Left kidney (tissue), 2 donors: ENCODE results near the gene MRPL37. TPM values are rescaled to one million over a fixed set of nuclear protein-coding genes. Genes with fewer than 3 reads are reported as not detected.

ENCODE experiments used
- DNase-seq: peaks from one replicate; pipeline ENCODE4 v3.0.0-alpha.2; 2013
- polyA plus RNA-seq: library from polyadenylated mRNA; unstranded; fragments of 120-200 nt; gene quantifications from one replicate; pipeline ENCODE4 v1.2.1, GENCODE V29; 2013; ENCODE audit not compliant: insufficient read length

MRPL37 gene
- polyA plus RNA-seq, 1 donor: 81.9 TPM

DNA sequence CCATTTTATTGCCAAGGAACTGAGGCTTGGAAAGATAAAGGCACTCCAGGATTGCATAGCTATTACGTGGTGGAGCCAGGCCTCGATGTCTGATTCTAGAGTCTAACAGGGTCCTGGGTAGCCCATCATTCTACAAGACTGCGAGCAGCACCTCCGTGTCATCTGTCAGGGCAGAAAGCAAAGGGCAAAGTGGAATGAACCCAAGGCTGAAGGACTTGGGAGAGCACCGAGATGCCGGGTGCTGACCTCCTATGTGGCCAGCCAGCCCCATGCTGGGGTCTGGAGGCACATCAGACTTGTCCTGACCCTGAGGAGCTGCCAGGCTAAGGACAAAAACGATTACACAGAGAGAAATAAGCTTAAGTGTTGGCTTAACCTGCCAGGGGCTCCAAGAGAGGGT, 62.3 kb downstream of the MRPL37 start:
- DNase-seq: no peak

DNA sequence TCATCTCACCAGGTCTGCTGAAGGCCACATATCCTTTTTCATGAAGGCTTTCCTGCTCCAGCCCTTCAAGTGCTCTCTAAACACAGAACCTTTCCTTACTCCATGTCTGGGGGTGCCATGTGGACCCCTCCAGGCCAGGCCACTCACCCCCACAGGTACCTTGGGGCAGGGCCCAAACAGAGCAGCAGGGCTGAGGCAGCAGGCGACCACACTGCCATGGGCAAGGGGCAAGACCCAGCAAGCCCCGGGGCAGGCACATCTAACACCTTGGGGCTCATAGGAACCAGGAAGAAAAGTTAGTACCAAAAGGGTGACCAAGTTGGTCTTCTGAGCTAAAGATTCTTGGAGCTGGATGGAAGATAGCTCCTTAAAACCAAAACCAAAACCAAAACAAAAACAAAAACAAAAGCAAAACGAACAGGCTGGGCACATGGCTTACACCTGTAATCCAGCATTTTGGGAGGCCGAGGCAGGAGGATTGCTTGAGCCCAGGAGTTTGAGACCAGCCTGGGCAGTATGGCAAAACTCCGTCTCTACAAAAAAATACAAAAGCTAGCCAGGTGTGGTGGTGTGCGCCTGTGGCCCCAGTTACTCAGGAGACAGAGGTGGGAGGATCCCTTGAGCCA, 63.7 kb downstream of the MRPL37 start:
- DNase-seq: no peak

DNA sequence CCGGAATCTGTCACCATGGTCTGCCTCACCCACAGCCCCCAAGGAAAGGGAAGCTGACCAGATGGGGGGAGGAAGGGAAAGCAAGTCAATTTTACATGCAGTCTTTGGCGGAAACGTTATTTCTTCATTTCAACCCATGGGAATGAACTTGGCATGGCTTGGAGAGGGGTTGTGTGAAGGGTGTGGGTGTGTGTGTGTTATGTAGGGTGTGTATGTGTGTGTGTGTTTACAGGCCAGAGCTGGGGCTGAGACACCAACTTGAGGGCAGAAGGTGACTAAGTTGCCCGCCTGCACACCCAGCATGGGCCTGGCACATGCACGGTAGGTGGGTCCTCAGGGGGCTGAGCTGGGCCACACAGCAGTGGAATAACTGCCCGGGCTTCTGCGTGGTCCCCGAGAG, 65.2 kb downstream of the MRPL37 start:
- DNase-seq: no peak

DNA sequence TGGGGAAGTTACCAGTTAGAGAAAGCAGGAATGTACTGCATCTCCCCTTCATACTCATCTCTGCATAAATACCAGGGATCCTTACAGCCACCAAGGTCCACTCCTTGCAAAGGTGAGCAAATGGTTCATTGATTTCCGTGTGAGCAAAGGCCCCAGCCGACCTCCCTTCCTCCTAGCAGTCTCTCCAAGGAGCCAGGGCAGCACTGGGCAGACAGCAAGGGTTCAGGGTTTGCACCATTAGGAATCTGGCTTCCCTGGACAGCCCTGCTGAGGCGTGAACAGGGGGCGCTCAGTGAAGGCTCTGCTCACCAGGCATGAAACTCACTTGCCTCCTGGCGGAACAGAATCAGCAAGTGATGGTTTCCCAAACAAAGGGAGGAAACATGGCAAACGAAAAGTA, 65.7 kb downstream of the MRPL37 start:
- DNase-seq: no peak

DNA sequence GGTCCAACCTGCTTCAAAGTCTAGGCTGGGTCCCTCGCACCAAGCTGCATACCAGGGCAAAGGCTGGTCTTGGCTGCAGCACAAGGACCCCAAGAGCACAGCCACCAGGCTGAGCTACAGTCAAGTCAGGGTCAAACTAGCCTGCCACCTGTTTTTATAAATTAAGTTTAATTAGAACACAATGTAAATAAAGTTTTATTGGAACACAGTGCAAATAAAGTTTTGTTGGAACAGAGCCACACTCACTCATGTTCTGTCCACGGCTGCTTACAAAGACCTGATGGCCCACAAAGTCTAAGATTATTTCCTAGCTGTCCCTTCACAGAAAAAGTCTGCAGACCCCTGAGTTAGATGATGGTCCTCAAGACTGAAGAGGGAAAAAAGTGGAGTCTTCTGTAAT, 66.2 kb downstream of the MRPL37 start:
- DNase-seq: no peak

DNA sequence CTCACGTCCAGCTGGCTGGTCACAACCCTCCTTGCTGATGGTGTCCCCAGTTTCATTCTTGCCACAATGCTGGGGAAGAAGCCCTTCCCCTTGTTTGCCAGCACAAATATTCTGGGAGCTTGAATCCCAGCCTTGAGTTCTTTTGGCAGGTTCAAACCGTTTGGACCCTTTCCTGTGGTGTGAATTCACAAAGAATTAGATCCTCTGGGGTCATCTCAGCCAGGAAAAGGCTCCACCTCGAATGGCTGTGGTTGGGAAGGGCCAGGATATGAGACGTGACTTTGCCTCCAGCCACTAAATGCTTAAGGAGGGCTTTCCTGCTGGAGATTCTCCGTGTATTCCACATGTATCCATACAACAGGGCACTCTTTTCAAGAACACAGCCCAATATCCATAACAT, 66.9 kb downstream of the MRPL37 start:
- DNase-seq: no peak

Other genes with a start within 250 kb of the MRPL37 start
- not detected for gene LDLRAD1, start 182.0 kb upstream of the MRPL37 start, polyA plus RNA-seq
- 357 TPM for gene TMEM59, start 147.0 kb upstream of the MRPL37 start, polyA plus RNA-seq
- 9.4 TPM for gene TCEANC2, start 146.6 kb upstream of the MRPL37 start, polyA plus RNA-seq
- 0.08 TPM for gene CDCP2, start 47.2 kb upstream of the MRPL37 start, polyA plus RNA-seq
- gene CYB5RL, start 137 bp upstream of the MRPL37 start, polyA plus RNA-seq: 10.0 TPM
- gene SSBP3, start 206.2 kb downstream of the MRPL37 start, polyA plus RNA-seq: 118 TPM